CD14-positive monocyte (primary cell): ENCODE measurements around the gene PAN3. TPM values are rescaled to one million over a fixed set of nuclear protein-coding genes. Genes with fewer than 3 reads are reported as not detected.

Experiments
- DNase-seq, 3 donors: peaks; one replicate each; pipeline ENCODE4 v3.0.0-alpha.2; 2011 to 2022
- H2AFZ ChIP-seq: 2 replicates; pipeline ENCODE4 v1.6.0; 2012; ENCODE audit warnings: mild to moderate bottlenecking, low read depth, low read length, inconsistent platforms; ENCODE audit not compliant: insufficient read depth, poor library complexity, severe bottlenecking
- H3K27ac ChIP-seq, 2 donors: 1 replicate in 1 of 2; 2 replicates in 1 of 2; pipeline ENCODE4 v1.5.1; 2012 to 2013; ENCODE audit warnings: low read length in 2 of 2, control low read depth in 1 of 2, inconsistent platforms in 1 of 2, low read depth in 1 of 2, mild to moderate bottlenecking in 1 of 2
- H3K27me3 ChIP-seq, 2 donors: one replicate each; pipeline versions ENCODE4 v1.6.0 to v1.6.1; 2011 to 2013; ENCODE audit warnings: low read length in 2 of 2; ENCODE audit not compliant: control insufficient read depth in 2 of 2, insufficient read depth in 2 of 2
- H3K36me3 ChIP-seq, 2 donors: replicated peaks in 1 of 2; 1 replicate in 1 of 2; 2 replicates in 1 of 2; pipeline versions ENCODE4 v1.5.1 to v1.6.1; 2012 to 2013; ENCODE audit warnings: low read length in 2 of 2, control low read depth in 1 of 2, inconsistent platforms in 1 of 2, mild to moderate bottlenecking in 1 of 2; ENCODE audit not compliant: insufficient read depth in 2 of 2, control insufficient read depth in 1 of 2
- H3K4me1 ChIP-seq, 2 donors: 1 replicate in 1 of 2; 2 replicates in 1 of 2; pipeline versions ENCODE4 v1.5.1 to v1.6.1; 2012 to 2013; ENCODE audit warnings: low read length in 2 of 2, control low read depth in 1 of 2, inconsistent platforms in 1 of 2, mild to moderate bottlenecking in 1 of 2, moderate library complexity in 1 of 2; ENCODE audit not compliant: insufficient read depth in 2 of 2, control insufficient read depth in 1 of 2
- H3K4me2 ChIP-seq: replicated peaks from 2 replicates; pipeline ENCODE3; 2012; ENCODE audit warnings: low read length, moderate library complexity, mild to moderate bottlenecking; ENCODE audit not compliant: poor library complexity, severe bottlenecking; ENCODE audit errors: extremely low read depth
- H3K4me3 ChIP-seq, 3 experiments: fragments of 200-600 bp in 1 of 3; sonication (generic) in 1 of 3; replicated peaks in 1 of 3; 1 replicate in 2 of 3; 2 replicates in 1 of 3; pipeline ENCODE4 v1.5.1; 2011 to 2013; ENCODE audit warnings: low read length in 3 of 3, mild to moderate bottlenecking in 3 of 3, control low read depth in 2 of 3, low read depth in 2 of 3, inconsistent platforms in 1 of 3, moderate library complexity in 1 of 3
- H3K79me2 ChIP-seq: 2 replicates; pipeline ENCODE4 v1.6.0; 2012; ENCODE audit warnings: mild to moderate bottlenecking, control low read depth, inconsistent platforms, low read length, moderate library complexity; ENCODE audit not compliant: insufficient read depth
- H3K9ac ChIP-seq: 2 replicates; pipeline ENCODE4 v1.6.0; 2017; ENCODE audit warnings: low read length, mild to moderate bottlenecking; ENCODE audit not compliant: insufficient read depth, poor library complexity, severe bottlenecking
- H3K9me3 ChIP-seq, 2 donors: replicated peaks in 1 of 2; 1 replicate in 1 of 2; 2 replicates in 1 of 2; pipeline versions ENCODE4 v1.5.1 to v1.6.1; 2012 to 2013; ENCODE audit warnings: low read length in 2 of 2, control low read depth in 1 of 2; ENCODE audit not compliant: control insufficient read depth in 1 of 2, insufficient read depth in 1 of 2
- H4K20me1 ChIP-seq: 2 replicates; pipeline ENCODE4 v1.6.0; 2012; ENCODE audit warnings: mild to moderate bottlenecking, low read length, control low read depth, moderate library complexity; ENCODE audit not compliant: insufficient read depth
- H3K27ac Mint-ChIP-seq, 7 donors: one replicate each; pipeline ENCODE4 v1.8.0; 2020; ENCODE audit warnings: mild to moderate bottlenecking in 7 of 7, mixed read lengths in 7 of 7, moderate library complexity in 6 of 7, inconsistent platforms in 2 of 7
- H3K27me3 Mint-ChIP-seq, 3 donors: one replicate each; pipeline ENCODE4 v1.8.0; 2021 to 2022; ENCODE audit warnings: low read depth in 3 of 3, mild to moderate bottlenecking in 3 of 3, mixed read lengths in 3 of 3, moderate library complexity in 3 of 3, inconsistent platforms in 1 of 3
- H3K36me3 Mint-ChIP-seq, 2 donors: one replicate each; pipeline ENCODE4 v1.8.0; 2020; ENCODE audit warnings: mixed read lengths in 2 of 2, inconsistent platforms in 1 of 2, mild to moderate bottlenecking in 1 of 2
- H3K4me1 Mint-ChIP-seq: one replicate; pipeline ENCODE4 v1.8.0; 2020; ENCODE audit warnings: mild to moderate bottlenecking, mixed read lengths
- H3K4me3 Mint-ChIP-seq, 2 donors: one replicate each; pipeline ENCODE4 v1.8.0; 2020; ENCODE audit warnings: mild to moderate bottlenecking in 2 of 2, mixed read lengths in 2 of 2, moderate library complexity in 1 of 2
- H3K9me3 Mint-ChIP-seq, 7 donors: one replicate each; pipeline ENCODE4 v1.8.0; 2020 to 2022; ENCODE audit warnings: mixed read lengths in 7 of 7, mild to moderate bottlenecking in 6 of 7, moderate library complexity in 6 of 7, inconsistent platforms in 2 of 7
- WGBS: methylation state at CpG from one replicate; pipeline ENCODE4 v1.1.5; 2013; ENCODE audit warnings: missing lambda C conversion rate; ENCODE audit not compliant: insufficient coverage; 5-methylcytosine and 5-hydroxymethylcytosine counted together
- intact Hi-C, 2 donors: fragments of 100-400 bp; cut with micrococcal nuclease; formaldehyde crosslinking; loops; one replicate each; pipeline versions ENCODE4 v1.15.0 to v1.15.1; 2023
- polyA plus RNA-seq, 3 donors: library from polyadenylated mRNA; depleted of rRNA in 1 of 3; unstranded in 2 of 3; stranded (reverse) in 1 of 3; fragments of 300-500 nt in 2 of 3; fragments of >200 nt in 1 of 3; fragmentation: Illumina TruSeq in 2 of 3; gene quantifications; 1 replicate in 2 of 3; 2 replicates in 1 of 3; pipeline ENCODE4 v1.2.3, GENCODE V29; 2012 to 2021
- TF ChIP-seq, protein P1 (sequence below): fragments of 200-600 bp; IDR thresholded peaks from one replicate; pipeline ENCODE4 v1.8.0; 2022; ENCODE audit warnings: antibody characterized with exemption, mild to moderate bottlenecking

Gene PAN3
- polyA plus RNA-seq, 3 donors, result 3.0 to 27.9 (median 3.2) TPM

- Histone ChIP-seq H3K9me3 (peaks cover 0 to 2% of the 10 kb centered on the region in 2 donors), H3K9ac (no peak overlapping the region), H3K79me2 (peaks cover 99% of the 10 kb centered on the region), H3K27ac (no peak overlapping the region), H3K4me3 (no peak overlapping the region), H4K20me1 (peaks cover 100% of the 10 kb centered on the region), H3K36me3 (peaks cover 2 to 22% of the 10 kb centered on the region in 2 donors), H3K4me1 (peaks cover 0 to 2% of the 10 kb centered on the region in 2 donors), H3K27me3 (no peaks in the 10 kb centered on the region), H2AFZ (no peak overlapping the region), H3K4me2 (no peak overlapping the region)
- Mint-ChIP-seq H3K27ac (no peak overlapping the region), H3K36me3 (peaks cover 9 to 21% of the 10 kb centered on the region in 2 donors), H3K27me3 (peaks cover 0 to 2% (median 0%) of the 10 kb centered on the region in 3 donors), H3K9me3 (peaks cover 0 to 10% (median 4%) of the 10 kb centered on the region in 7 donors), H3K4me3 (no peak overlapping the region), H3K4me1 (peaks cover 19% of the 10 kb centered on the region)
- no peak for DNase-seq
- intact Hi-C loops, result no loop called here
- WGBS, result 100% methylated on average over 1 of the region's 4 CpGs
- TF ChIP-seq, protein P1, sequence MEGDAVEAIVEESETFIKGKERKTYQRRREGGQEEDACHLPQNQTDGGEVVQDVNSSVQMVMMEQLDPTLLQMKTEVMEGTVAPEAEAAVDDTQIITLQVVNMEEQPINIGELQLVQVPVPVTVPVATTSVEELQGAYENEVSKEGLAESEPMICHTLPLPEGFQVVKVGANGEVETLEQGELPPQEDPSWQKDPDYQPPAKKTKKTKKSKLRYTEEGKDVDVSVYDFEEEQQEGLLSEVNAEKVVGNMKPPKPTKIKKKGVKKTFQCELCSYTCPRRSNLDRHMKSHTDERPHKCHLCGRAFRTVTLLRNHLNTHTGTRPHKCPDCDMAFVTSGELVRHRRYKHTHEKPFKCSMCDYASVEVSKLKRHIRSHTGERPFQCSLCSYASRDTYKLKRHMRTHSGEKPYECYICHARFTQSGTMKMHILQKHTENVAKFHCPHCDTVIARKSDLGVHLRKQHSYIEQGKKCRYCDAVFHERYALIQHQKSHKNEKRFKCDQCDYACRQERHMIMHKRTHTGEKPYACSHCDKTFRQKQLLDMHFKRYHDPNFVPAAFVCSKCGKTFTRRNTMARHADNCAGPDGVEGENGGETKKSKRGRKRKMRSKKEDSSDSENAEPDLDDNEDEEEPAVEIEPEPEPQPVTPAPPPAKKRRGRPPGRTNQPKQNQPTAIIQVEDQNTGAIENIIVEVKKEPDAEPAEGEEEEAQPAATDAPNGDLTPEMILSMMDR, result no peak
Measured at GRCh38 chr13:28159057-28159456, 20.7 kb downstream of the PAN3 start.

DNA sequence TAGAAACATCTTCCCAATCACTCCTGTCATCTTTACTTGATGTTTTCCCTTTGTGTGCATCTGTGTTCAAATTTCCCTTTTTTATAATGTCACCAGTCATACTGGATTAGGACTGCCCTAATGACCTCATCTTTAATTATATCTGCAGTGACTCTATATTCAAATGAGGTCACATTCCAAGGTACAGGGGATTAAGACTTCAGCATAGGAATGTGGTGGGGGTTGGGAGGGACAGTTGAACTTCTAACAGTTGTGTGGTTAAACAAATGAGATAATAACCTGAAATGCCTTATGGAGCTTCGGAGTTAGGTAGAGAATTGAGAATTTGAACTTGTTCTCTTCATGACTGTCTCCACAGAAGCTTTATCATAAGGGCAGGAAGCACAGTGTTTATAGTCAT is 23.0 kb downstream of the PAN3 start:
- peaks cover 26% of the 10 kb centered on the region for H3K4me1 Mint-ChIP-seq
- peak overlapping the region in 1 of 7 donors; percentile 13 for H3K27ac Mint-ChIP-seq
- Histone ChIP-seq H3K4me1 (peaks cover 0 to 2% of the 10 kb centered on the region in 2 donors), H3K27me3 (no peaks in the 10 kb centered on the region), H3K79me2 (peaks cover 99% of the 10 kb centered on the region), H2AFZ (no peak overlapping the region), H3K27ac (peak overlapping the region in 1 of 2 donors; percentile 28), H4K20me1 (peaks cover 100% of the 10 kb centered on the region), H3K9me3 (no peaks in the 10 kb centered on the region), H3K9ac (no peak overlapping the region), H3K4me3 (no peak overlapping the region), H3K4me2 (no peak overlapping the region), H3K36me3 (peaks cover 0 to 9% of the 10 kb centered on the region in 2 donors)
- peaks cover 0 to 8% (median 0%) of the 10 kb centered on the region in 7 donors for H3K9me3 Mint-ChIP-seq
- intact Hi-C loops, result no loop called here
- no peak overlapping the region for H3K4me3 Mint-ChIP-seq
- TF ChIP-seq, protein P1, result no peak
- WGBS, result no CpG with 5 or more reads among the region's 1 CpG
- H3K36me3 Mint-ChIP-seq, result peaks cover 6 to 11% of the 10 kb centered on the region in 2 donors
- H3K27me3 Mint-ChIP-seq, result no peaks in the 10 kb centered on the region
- DNase-seq, result no peak
